SW 1271 (cell line): ENCODE measurements around the gene SNCB.

Experiments
- DNase-seq, 2 experiments: peaks; one replicate each; lab custom pipeline; 2025; lab: John Stamatoyannopoulos, UW

The SNCB gene

DNA sequence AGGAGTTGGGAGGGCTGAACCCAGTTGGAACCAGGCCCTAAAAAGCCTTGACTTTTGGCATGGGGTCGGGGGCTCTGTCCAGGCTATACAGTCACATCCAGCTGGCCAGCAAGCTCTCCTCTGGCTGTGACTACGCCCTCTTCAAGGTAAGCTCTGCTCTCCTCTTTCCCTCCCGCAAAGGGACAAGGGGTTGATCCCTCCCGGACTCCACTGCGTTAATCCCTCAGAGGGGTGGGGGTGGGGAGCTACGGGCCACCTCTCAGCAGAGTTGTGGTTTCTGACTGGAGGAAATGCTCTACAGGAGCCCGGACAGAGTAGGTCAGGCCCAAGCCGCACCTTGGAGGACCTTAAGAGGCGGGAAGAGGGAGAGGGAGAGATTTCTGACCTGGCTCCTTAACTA, 14.0 kb upstream of the SNCB start:
- no peak for DNase-seq

GRCh38 chr5:176643491-176644219, 13.3 kb upstream of the SNCB start:
- no peak for DNase-seq

- no peak for DNase-seq
These were observed 12.5 kb upstream of the SNCB start for GRCh38 chr5:176642675-176643490.

- DNase-seq, result no peak
These were observed 10.3 kb upstream of the SNCB start for GRCh38 chr5:176640616-176641015.

GRCh38 chr5:176639981-176640380, 9.6 kb upstream of the SNCB start:
- DNase-seq, result no peak

- no peak for DNase-seq
These were observed 8.9 kb upstream of the SNCB start for GRCh38 chr5:176639208-176639607.

DNA sequence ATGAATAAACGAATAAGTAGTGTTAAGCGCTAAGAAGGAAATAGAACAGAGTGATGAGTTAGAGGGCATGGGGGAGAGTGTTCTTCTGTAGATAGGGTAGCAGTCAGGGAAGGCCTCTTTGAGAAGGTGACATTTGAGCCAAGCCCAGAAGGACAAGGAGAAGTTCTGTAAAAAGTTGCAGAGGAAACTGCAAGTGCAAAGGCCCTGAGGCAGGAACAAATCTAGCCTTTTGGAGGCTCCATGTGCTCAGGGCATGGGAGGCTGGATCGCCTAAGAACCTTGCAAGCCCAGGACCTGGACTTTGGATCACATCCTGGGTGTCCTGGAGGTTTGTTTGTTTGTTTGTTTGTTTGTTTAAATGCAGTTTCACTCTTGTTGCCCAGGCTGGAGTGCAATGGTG, 8.1 kb upstream of the SNCB start:
- no peak for DNase-seq

GRCh38 chr5:176637556-176637955, 7.2 kb upstream of the SNCB start:
- DNase-seq, result no peak

DNA sequence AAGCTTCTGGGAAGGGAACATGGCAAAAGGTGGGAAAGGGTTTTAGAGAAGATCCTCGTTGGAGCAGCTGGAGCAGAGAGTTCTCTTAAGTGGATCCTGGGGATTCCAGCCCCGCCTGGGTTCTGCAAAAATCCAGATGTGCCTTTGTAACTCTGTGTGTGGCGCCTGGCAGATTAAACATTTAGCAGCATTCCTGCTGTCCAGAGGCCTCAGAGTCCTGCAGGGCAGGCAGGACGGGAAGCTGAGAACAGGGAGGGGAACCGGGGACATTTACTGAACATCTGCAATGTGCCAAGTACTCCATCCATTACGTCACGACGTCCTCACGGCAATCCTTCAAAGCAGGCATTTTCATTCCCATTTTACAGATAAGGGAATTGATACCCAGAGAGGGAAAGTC, 6.1 kb upstream of the SNCB start:
- no peak for DNase-seq

DNA sequence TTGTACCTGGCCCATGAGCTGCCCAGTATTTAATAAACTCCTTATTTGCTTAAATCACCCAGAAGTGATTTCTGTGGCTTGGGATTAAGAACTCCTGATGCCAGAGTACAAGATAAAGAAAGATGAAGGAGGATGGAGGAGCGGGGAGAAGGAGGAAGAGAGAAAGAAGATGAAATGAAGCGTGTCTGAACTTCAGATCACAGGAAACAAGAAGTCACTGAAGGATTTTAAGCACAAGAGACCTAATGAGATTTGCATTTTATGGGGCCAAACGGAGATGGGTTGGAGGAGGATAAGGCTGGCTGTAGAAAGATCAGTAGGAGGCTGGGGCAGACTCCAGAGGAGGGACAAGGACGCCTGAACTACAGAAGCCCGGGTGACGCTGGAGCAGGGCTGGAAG, 3.3 kb upstream of the SNCB start:
- DNase-seq, result no peak

DNA sequence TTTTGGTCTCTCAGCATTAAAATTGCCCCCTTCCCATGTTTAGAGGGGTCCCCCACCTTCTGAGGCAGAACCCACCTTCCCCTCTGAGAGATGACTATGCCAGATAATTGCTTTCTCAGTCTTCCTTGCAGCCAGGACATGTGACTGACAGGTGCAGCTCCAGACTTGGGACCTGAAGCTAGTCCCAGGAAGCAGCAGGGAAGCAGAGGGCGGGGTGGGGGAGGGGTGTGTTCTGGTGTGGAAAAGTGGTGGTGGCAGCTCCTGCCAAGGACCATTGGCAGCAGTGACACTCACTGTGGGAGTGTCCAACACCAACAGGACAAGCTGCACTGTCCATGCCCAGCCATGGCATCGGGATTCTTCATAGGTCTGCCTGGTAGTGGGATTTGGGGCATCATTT, 2.4 kb upstream of the SNCB start:
- DNase-seq, result no peak

DNA sequence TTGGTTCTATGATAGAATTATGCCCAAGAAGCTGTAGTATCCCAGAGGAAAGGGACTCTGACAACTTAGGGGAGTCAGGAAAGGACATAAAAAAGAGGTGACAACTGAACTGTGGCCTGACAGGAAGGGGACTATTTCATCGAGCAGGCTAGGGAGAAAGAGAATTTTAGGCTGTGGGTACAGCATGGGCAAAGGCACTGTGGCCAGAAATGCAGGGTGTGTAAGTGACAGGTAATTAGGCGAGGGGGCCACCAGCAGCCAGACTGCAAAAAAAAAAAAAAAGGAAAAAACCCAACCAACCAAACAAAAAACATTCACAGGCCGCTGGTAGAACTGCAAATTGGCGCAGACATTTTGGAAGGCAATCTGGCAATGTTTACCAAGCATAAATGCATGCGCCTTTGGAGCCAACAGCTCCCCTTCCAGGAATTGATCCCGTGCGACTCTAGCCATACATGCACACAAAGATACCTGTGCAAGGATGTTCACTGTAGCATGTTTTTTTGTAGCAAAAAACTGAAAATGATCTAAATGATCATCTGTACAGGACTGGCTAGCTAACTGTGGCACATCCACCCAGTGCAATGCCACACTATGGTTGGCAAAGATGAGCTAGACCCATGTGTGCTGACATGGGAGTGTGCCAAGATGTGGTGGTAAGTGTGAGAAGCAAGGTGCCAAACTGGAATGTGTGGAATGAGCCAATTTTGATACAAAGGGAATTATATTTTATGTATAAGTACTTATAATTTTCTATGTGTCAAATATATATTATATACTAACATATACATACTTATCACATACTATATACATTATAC, 1.3 kb upstream of the SNCB start:
- no peak for DNase-seq

DNA sequence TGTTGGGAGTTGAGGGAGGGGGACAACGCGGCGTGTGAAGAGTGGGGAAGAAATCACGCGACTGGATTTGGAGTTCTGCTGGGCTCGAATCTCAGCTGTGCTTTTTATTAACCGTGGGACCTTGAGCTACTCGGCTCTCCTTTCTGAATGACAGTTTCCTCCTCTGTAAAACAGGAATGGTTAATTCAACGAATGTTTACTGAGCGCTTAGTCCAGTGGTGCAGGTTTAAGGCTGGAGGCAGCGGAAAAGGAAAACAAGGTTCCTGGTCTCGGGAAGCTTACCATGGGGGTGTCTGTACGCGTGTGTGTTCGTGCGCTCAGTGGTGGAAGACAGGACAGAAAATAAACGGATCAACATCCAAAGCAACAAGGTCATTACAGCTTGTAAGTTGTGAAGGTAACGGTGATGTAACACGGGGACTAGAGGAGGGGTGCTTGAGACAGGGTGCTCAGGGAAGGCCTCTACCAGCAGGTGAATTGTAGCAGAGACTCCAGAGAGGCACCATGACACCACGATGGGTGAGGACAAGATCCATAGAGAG, 418 bp upstream of the SNCB start:
- no peak for DNase-seq

GRCh38 chr5:176629317-176629852, 949 bp downstream of the SNCB start:
- no peak for DNase-seq

- peak in 1 of 2 experiments; percentile 15 for DNase-seq
These were observed 1.7 kb downstream of the SNCB start for GRCh38 chr5:176628406-176629228.

GRCh38 chr5:176627582-176627981, 2.8 kb downstream of the SNCB start:
- no peak for DNase-seq

DNA sequence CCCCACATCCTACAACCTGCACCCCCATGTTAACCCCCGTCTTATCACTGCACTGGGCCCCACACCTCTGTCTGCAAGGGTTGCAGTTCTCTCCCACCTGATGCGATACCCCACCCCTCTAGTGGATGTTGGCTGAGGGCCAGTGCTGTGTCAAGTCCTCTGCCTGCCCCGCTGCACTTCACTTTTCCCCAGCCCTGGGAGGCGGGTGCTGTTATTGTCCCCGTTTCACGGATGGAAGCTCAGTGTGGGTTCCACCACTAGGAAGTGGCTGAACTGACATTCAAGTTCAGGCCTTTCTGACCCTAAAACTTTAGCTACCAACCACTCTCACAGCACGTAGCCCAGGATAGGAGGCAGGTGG, 3.5 kb downstream of the SNCB start:
- no peak for DNase-seq

DNA sequence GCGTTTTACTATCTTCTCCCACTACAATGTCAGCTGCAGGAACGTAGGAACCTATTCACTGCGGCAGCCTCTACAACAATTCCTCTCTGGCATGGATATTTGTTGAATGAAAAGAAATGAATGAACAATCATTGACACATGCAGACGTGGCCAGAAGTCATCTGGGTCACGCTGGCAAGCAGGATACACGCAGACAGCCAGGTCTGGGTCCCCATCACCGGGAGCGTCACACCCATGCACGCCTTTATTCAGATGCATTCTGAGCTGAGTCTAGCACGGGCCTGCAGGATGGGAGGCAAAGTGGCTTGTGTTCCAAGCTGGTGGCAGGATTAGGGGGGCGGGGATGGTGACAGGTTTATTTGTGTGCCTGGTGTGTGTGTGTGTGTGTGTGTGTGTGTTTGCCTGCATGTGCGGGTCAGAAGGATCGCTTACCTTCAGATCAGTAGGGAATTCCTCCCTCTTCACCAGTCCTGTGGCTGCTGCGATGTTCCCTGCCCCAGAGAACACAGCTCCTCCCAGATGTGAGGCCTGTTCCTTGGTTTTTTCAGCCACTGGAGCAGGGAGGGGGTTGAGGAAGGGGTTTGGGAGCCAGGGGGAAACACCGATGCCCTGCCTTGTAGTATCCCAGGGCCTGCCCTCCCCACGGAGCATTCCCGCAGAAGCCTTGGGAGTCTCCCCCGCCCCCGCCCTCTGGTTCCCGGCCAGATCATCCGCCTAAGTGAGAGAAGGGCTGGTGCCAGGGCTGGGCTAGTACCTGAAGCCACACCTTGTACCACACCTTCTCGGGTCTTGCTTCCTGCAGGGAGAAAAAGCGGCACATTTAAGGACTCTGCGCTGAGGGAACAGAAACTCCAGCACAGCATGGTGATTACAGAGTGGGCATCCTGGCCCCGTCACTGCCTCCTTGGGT, 4.1 kb downstream of the SNCB start:
- DNase-seq, result no peak

DNA sequence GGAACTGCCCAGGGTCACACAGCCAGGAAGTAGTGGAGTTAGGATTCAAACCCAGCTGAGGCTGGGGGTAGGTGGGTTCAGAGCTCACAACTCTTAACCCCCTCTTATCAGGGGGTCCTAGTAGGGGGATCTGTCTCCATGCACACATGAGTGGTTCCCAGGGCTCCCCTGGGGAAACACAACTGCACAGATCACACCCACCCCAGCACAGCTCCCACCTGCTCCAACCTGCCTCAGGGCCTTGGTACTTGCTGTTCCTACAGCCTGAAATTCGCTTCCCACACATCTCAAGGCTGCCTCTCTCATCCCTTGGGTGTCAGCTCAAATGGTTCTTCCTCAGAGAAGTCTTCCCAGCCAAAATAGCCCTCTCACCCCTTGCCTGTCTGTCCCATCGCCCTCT, 4.8 kb downstream of the SNCB start:
- DNase-seq, result no peak

GRCh38 chr5:176624938-176625337, 5.4 kb downstream of the SNCB start:
- no peak for DNase-seq
